HG02588 (cell line): ENCODE measurements around the gene LMTK2.
A peak's percentile ranks its signal among the peaks of the same experiment; 100 is the strongest.

ENCODE experiments used
- ATAC-seq: cut with Tn5 transposase; IDR thresholded peaks from one replicate; pipeline ENCODE4 v1.9.1; 2021; ENCODE audit warnings: mild to moderate bottlenecking, moderate library complexity; ENCODE audit not compliant: unreplicated experiment

Gene LMTK2

GRCh38 chr7:98106647-98107312 lies at the start of gene LMTK2:
Gene LMTK2 (plus strand): TSS chr7:98106862. CDS start chr7:98107178, 316 bp downstream.
- ATAC-seq = peak; percentile 99

GRCh38 chr7:98057157-98057556 lies 49.5 kb upstream of the LMTK2 start:
- no peak for ATAC-seq

GRCh38 chr7:98058186-98058585 lies 48.5 kb upstream of the LMTK2 start:
- ATAC-seq = no peak

- no peak for ATAC-seq
Measured at GRCh38 chr7:98064233-98064632, 42.4 kb upstream of the LMTK2 start.

GRCh38 chr7:98066208-98066607 lies 40.5 kb upstream of the LMTK2 start:
- no peak for ATAC-seq

- ATAC-seq = no peak
Measured at GRCh38 chr7:98066934-98067507, 39.6 kb upstream of the LMTK2 start.

GRCh38 chr7:98073047-98073446 lies 33.6 kb upstream of the LMTK2 start:
- ATAC-seq = no peak

GRCh38 chr7:98075801-98076200 lies 30.9 kb upstream of the LMTK2 start:
- no peak for ATAC-seq

GRCh38 chr7:98077762-98078161 lies 28.9 kb upstream of the LMTK2 start:
- ATAC-seq = no peak

GRCh38 chr7:98078197-98078870 lies 28.3 kb upstream of the LMTK2 start:
- ATAC-seq = no peak

GRCh38 chr7:98079891-98080648 lies 26.6 kb upstream of the LMTK2 start:
- no peak for ATAC-seq

GRCh38 chr7:98081319-98081718 lies 25.3 kb upstream of the LMTK2 start:
- ATAC-seq = no peak

- no peak for ATAC-seq
Measured at GRCh38 chr7:98084631-98085030, 22.0 kb upstream of the LMTK2 start.

- ATAC-seq = no peak
Measured at GRCh38 chr7:98085674-98086073, 21.0 kb upstream of the LMTK2 start.

- no peak for ATAC-seq
Measured at GRCh38 chr7:98086281-98086718, 20.4 kb upstream of the LMTK2 start.

- no peak for ATAC-seq
Measured at GRCh38 chr7:98088109-98088508, 18.6 kb upstream of the LMTK2 start.

- ATAC-seq = no peak
Measured at GRCh38 chr7:98090116-98090515, 16.5 kb upstream of the LMTK2 start.

- ATAC-seq = no peak
Measured at GRCh38 chr7:98091061-98091460, 15.6 kb upstream of the LMTK2 start.

GRCh38 chr7:98091523-98091922 lies 15.1 kb upstream of the LMTK2 start:
- ATAC-seq = no peak

GRCh38 chr7:98097042-98097645 lies 9.5 kb upstream of the LMTK2 start:
- no peak for ATAC-seq

GRCh38 chr7:98100088-98100487 lies 6.6 kb upstream of the LMTK2 start:
- ATAC-seq = no peak
